GM12878 (cell line): ENCODE results near the gene MAP1LC3A. TPM values are rescaled to one million over a fixed set of nuclear protein-coding genes. Genes with fewer than 3 reads are reported as not detected.
A peak's percentile ranks its signal among the peaks of the same experiment; 100 is the strongest.

Experiments used
- ATAC-seq: fragments of 200-7000 bp; cut with Tn5 transposase; 3 replicates; pipeline ENCODE4 v1.9.1; 2020; ENCODE audit warnings: mild to moderate bottlenecking, moderate library complexity
- BruUV-seq: library from RNA; stranded (reverse); fragments of 400-500 nt; replicated peaks from 2 replicates; lab custom pipeline; 2021; lab: Mats Ljungman, UMichigan
- CTCF ChIA-PET: fragments of 300-600 bp; sonication (Branson Sonifier 250); formaldehyde crosslinking; extraction: SDS; loops from one replicate; lab custom pipeline; 2021; ENCODE audit warnings: inconsistent platforms; lab: Yijun Ruan, JAX
- POLR2A ChIA-PET: fragments of 350-600 bp; formaldehyde crosslinking; extraction: SDS; loops from one replicate; lab custom pipeline; 2021; ENCODE audit warnings: inconsistent platforms; lab: Charles Lee
- RAD21 ChIA-PET: fragments of 300-600 bp; sonication (Branson Sonifier 250); formaldehyde crosslinking; loops from one replicate; lab custom pipeline; 2023; ENCODE audit warnings: antibody characterized with exemption; ENCODE audit not compliant: unreplicated experiment; lab: Charles Lee
- SMC1A ChIA-PET: fragments of 300-600 bp; sonication (Branson Sonifier 250); formaldehyde crosslinking; loops from one replicate; lab custom pipeline; 2023; ENCODE audit not compliant: unreplicated experiment, uncharacterized antibody; lab: Charles Lee
- DNase-seq: peaks from one replicate; pipeline ENCODE4 v3.0.0-alpha.2; 2011; ENCODE audit warnings: low read depth, low spot score
- FAIRE-seq: peaks from 3 replicates; lab custom pipeline; 2011; peaks lifted over from hg19 to GRCh38; lab: Jason Lieb, UNC
- H2AFZ ChIP-seq: 2 replicates; pipeline ENCODE4 v1.6.0; 2011; ENCODE audit warnings: low read depth, low read length, control low read depth; ENCODE audit not compliant: control insufficient read depth
- H3K27ac ChIP-seq: 2 replicates; pipeline ENCODE4 v1.5.1; 2011; ENCODE audit warnings: control low read depth; ENCODE audit not compliant: control insufficient read depth, insufficient read depth
- H3K27me3 ChIP-seq, 2 experiments: replicated peaks in 1 of 2; 2 replicates each; pipeline versions ENCODE4 v1.6.0 to v1.6.1; 2011; ENCODE audit warnings: low read length in 1 of 2; ENCODE audit not compliant: control insufficient read depth in 2 of 2, insufficient read depth in 2 of 2
- H3K36me3 ChIP-seq, 2 experiments: 2 replicates each; pipeline ENCODE4 v1.5.1; 2011; ENCODE audit warnings: low read length in 1 of 2; ENCODE audit not compliant: control insufficient read depth in 2 of 2, insufficient read depth in 2 of 2
- H3K4me1 ChIP-seq: 2 replicates; pipeline ENCODE4 v1.6.1; 2011; ENCODE audit warnings: mild to moderate bottlenecking, low read length, moderate library complexity, mixed read lengths; ENCODE audit not compliant: control insufficient read depth, insufficient read depth
- H3K4me2 ChIP-seq: 2 replicates; pipeline ENCODE4 v1.6.0; 2011; ENCODE audit warnings: control low read depth; ENCODE audit not compliant: control insufficient read depth, insufficient read depth
- H3K4me3 ChIP-seq: fragments of 200-600 bp; sonication (generic); 2 replicates; pipeline ENCODE4 v1.5.1; 2016
- H3K79me2 ChIP-seq: 2 replicates; pipeline ENCODE4 v1.6.0; 2011; ENCODE audit warnings: low read length; ENCODE audit not compliant: control insufficient read depth, insufficient read depth
- H3K9ac ChIP-seq: 2 replicates; pipeline ENCODE4 v1.8.0; 2011; ENCODE audit warnings: low read length, control low read depth, mixed read lengths; ENCODE audit not compliant: control insufficient read depth, insufficient read depth
- H3K9me3 ChIP-seq: replicated peaks from 3 replicates; pipeline ENCODE4 v1.5.1; 2011; ENCODE audit warnings: mild to moderate bottlenecking, low read length; ENCODE audit not compliant: control insufficient read depth, insufficient read depth
- H4K20me1 ChIP-seq: 2 replicates; pipeline ENCODE4 v1.6.0; 2011; ENCODE audit not compliant: control insufficient read depth, insufficient read depth
- CTCF ChIP-seq, 3 experiments: IDR thresholded peaks in 2 of 3; conservative IDR thresholded peaks in 1 of 3; 2 replicates each; pipeline ENCODE4 v1.5.1; 2011; ENCODE audit warnings: low read depth in 3 of 3, low read length in 3 of 3, mild to moderate bottlenecking in 3 of 3, control low read depth in 2 of 3, moderate library complexity in 2 of 3, inconsistent platforms in 1 of 3, mixed read lengths in 1 of 3; ENCODE audit not compliant: control insufficient read depth in 2 of 3, insufficient read depth in 1 of 3; ENCODE audit errors: extremely low read depth in 1 of 3
- PKNOX1 ChIP-seq: fragments of 450-650 bp; IDR thresholded peaks from 2 replicates; pipeline ENCODE4 v1.6.1; 2016; ENCODE audit warnings: mild to moderate bottlenecking
- RAD21 ChIP-seq: IDR thresholded peaks from 2 replicates; pipeline ENCODE4 v1.6.1; 2011; ENCODE audit warnings: mild to moderate bottlenecking, low read depth, low read length, moderate library complexity; ENCODE audit not compliant: insufficient read depth
- SMC3 ChIP-seq: IDR thresholded peaks from 2 replicates; pipeline ENCODE4 v1.6.1; 2011; ENCODE audit warnings: low read length, improper control_type of control experiment, borderline replicate concordance
- WGBS: methylation state at CpG from one replicate; pipeline ENCODE4 v1.1.6; 2016; ENCODE audit warnings: low lambda C conversion rate; ENCODE audit not compliant: insufficient replicate concordance, insufficient coverage; ENCODE audit errors: missing lambda C conversion rate; 5-methylcytosine and 5-hydroxymethylcytosine counted together
- in situ Hi-C: fragments of 300-500 bp; cut with MboI; formaldehyde crosslinking; loops from 9 replicates; pipeline ENCODE4 v1.14.3; 2018; ENCODE audit warnings: mixed read lengths
- intact Hi-C: fragments of 100-400 bp; cut with micrococcal nuclease; formaldehyde crosslinking; loops from one replicate; pipeline ENCODE4 v1.14.2; 2022; ENCODE audit not compliant: unreplicated experiment
- polyA plus RNA-seq, 11 experiments: library from polyadenylated mRNA; depleted of rRNA in 4 of 11; unstranded in 6 of 11; stranded (reverse) in 5 of 11; fragments of >200 nt; fragmentation: Nextera tagmentation in 4 of 11; fragmentation: Illumina TruSeq in 1 of 11; extraction: Ambion mirVana in 4 of 11; extraction: Trizol in 1 of 11; gene quantifications; 1 replicate in 1 of 11; 2 replicates in 10 of 11; pipeline versions ENCODE4 v1.2.1 to v1.2.3, GENCODE V29; 2011 to 2016; ENCODE audit warnings: inconsistent platforms in 2 of 11, missing spikeins in 2 of 11, low read depth in 1 of 11
- total RNA-seq, 4 experiments: library from RNA; depleted of rRNA in 3 of 4; stranded (reverse); fragments of >200 nt in 3 of 4; fragmentation: Illumina TruSeq in 1 of 4; extraction: Trizol in 1 of 4; gene quantifications; 2 replicates each; pipeline versions ENCODE4 v1.2.1 to v1.2.3, GENCODE V29; 2013 to 2021

The MAP1LC3A gene
- total and polyA plus RNA-seq, 10 of the 15 experiments (the other 5 are each of a cell fraction or from before 2014, with no cell fraction given): 0.27 to 1.2 (median 0.39) TPM; not detected in 4

DNA sequence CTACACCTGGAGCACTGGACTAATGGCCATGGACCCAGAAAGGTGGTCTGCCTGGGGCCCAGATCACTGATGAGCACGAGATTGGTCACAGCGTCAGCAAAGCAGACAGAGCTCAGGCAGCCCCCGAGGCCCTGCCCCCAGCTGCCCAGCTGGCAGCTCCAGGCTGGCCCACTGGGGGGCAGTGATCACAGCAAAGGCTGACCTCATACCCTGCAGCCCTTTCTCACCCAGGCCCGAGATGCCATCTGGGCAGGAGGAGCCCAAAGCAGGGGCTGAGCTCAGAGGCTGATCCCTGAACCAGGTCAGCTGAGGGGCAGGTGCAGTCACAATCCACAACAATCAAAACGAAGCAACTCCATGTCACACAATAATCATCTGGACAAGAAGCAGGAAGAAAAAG, 4.1 kb downstream of the MAP1LC3A start:
- peaks cover 0 to 2% of the 10 kb centered on the region in 2 experiments; a peak in 2 of 4 replicates for H3K36me3 ChIP-seq
- no peak overlapping the region for H3K4me2 ChIP-seq
- peak; percentile 16 to 51 (median 36); a peak in 5 of 6 replicates for TF ChIP-seq CTCF (IDR thresholded peaks at IDR 0.05 in 2 of 3, conservative IDR thresholded peaks at IDR 0.05 in 1 of 3; ENCODE audit: control insufficient read depth in 2 of 3, extremely low read depth in 1 of 3, insufficient read depth in 1 of 3, low read depth in 3 of 3, low read length in 3 of 3)
- TF ChIP-seq RAD21: peak; percentile 28; the same call in 1 of the 2 replicates
- peak; percentile 30; the same call in 1 of the 2 replicates for TF ChIP-seq SMC3
- TF ChIP-seq PKNOX1: no peak
- H2AFZ ChIP-seq: no peak overlapping the region
- peak; percentile 61 for ATAC-seq
- in situ Hi-C loops: no loop called here
- intact Hi-C loops: no loop called here
- no peaks in the 10 kb centered on the region for H3K79me2 ChIP-seq
- POLR2A ChIA-PET: no interaction called here
- no peaks in the 10 kb centered on the region for H3K4me1 ChIP-seq
- no TSS peak for BruUV-seq
- CTCF ChIA-PET: interaction anchor here (0.6 to 4.0 kb wide), 11 partner anchors 24 to 234 kb away, joined by 3 to 29 read pairs (median 4); partner anchors contain the start of gene TP53INP2
- FAIRE-seq: no peak
- DNase-seq: no peak
- H3K27me3 ChIP-seq: no peaks in the 10 kb centered on the region
- no peak overlapping the region for H3K9ac ChIP-seq
- H3K4me3 ChIP-seq: no peak overlapping the region
- no peaks in the 10 kb centered on the region for H4K20me1 ChIP-seq
- H3K27ac ChIP-seq: no peak overlapping the region
- SMC1A ChIA-PET: interaction anchor here (0.8 to 3.3 kb wide), 5 partner anchors 84 to 207 kb away, joined by 3 to 16 read pairs (median 3); no protein-coding TSS in a partner anchor
- WGBS: 68% methylated on average over 5 of the region's 5 CpGs
- RAD21 ChIA-PET: interaction anchor here (0.6 to 2.4 kb wide), 4 partner anchors 81 to 250 kb away, joined by 3 to 12 read pairs (median 8); no protein-coding TSS in a partner anchor
- no peaks in the 10 kb centered on the region for H3K9me3 ChIP-seq
